GM20000 (cell line): ENCODE measurements around the gene CTAGE8.
"Not testable (repeated sequence)": the region's sequence is repeated elsewhere in the genome, so short reads cannot be mapped to it uniquely, and the experiment has no call there.

ENCODE experiments used
- DNase-seq: peaks from one replicate; pipeline ENCODE4 v3.0.0; 2012; ENCODE audit warnings: low spot score
- TF ChIP-seq, protein P1 (sequence below): IDR thresholded peaks from 2 replicates; pipeline ENCODE4 v1.5.1; 2012; ENCODE audit warnings: mild to moderate bottlenecking, control low read depth; ENCODE audit errors: extremely low read depth, missing control alignments

The CTAGE8 gene

DNA sequence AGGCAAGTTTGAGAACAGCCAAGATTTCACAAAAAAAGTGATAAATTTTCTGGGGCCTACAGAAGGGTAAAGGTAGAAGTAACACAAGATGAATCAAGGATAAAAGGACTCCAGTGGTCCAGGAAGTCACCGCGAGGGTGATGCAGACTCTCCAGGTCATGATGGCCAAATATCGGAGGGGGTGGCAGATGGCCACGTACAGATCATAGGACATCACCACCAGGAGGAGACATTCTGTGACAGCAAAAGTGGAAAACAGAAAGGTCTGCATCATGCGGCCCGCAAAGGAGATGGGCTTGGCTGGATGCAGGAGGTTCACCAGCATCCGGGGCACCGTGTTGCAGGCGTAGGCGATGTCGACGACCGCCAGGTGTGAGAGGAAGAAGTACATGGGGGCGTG lies 10.0 kb downstream of the CTAGE8 start:
- DNase-seq = not testable (repeated sequence)

DNA sequence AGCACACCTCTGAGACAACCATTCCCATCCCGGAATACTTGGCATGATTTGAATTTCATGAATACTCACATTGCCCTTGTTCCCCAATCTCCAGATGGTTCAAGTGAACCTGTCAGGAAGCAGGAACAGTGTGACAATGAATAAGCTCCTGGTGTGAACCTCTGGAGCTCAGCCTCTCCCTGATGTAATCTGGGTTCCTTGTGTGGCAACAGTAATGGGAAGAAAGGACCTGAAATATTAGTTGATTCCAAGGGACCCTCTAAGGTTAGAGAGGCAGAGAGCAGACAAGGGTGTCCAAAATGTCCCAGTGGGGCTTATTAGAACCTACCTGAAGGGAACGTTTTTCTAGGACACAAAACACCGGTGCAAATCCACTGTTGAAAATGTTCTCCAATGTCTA lies 13.0 kb downstream of the CTAGE8 start:
- TF ChIP-seq, protein P1, sequence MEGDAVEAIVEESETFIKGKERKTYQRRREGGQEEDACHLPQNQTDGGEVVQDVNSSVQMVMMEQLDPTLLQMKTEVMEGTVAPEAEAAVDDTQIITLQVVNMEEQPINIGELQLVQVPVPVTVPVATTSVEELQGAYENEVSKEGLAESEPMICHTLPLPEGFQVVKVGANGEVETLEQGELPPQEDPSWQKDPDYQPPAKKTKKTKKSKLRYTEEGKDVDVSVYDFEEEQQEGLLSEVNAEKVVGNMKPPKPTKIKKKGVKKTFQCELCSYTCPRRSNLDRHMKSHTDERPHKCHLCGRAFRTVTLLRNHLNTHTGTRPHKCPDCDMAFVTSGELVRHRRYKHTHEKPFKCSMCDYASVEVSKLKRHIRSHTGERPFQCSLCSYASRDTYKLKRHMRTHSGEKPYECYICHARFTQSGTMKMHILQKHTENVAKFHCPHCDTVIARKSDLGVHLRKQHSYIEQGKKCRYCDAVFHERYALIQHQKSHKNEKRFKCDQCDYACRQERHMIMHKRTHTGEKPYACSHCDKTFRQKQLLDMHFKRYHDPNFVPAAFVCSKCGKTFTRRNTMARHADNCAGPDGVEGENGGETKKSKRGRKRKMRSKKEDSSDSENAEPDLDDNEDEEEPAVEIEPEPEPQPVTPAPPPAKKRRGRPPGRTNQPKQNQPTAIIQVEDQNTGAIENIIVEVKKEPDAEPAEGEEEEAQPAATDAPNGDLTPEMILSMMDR = no peak
- no peak for DNase-seq

DNA sequence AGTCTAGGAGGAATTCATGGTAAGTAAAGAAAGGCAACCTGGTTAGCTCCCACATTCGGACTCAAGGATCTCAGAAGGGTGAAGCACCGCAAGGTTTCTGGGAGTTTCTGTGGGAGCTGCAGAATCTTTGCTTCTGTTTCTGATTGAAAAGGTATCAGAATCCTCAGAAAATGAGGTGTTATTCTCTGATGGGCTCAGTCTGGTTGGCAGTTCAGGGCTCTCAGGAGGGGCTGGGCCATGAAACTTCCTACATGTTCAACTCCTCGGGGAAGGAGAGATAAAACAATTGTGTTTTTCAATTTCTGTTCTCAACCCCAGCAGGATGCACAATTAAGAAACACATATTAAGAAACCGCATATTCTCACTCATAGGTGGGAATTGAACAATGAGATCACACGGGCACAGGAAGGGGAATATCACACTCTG lies 13.6 kb downstream of the CTAGE8 start:
- no peak for DNase-seq
- TF ChIP-seq, protein P1 = no peak

DNA sequence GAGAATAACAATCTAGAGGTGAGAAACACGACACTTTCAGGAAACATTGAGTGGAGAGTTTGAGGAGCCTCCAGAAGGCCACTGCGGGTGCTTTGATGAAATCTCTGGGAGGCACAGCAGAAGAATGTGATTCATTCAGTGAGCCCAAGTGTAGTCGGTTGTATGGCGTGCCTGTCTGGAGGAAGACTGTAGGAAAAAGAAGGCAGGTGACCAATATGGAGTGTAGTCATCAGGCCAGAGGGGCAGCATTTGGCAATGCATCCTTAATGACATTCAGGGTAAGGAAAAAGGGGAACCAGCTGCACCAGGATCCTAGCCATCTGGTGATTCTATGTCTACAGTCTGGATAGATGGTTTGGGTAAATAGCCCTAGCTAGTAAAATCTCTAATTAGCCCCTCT lies 16.8 kb downstream of the CTAGE8 start:
- not testable (repeated sequence) for DNase-seq

DNA sequence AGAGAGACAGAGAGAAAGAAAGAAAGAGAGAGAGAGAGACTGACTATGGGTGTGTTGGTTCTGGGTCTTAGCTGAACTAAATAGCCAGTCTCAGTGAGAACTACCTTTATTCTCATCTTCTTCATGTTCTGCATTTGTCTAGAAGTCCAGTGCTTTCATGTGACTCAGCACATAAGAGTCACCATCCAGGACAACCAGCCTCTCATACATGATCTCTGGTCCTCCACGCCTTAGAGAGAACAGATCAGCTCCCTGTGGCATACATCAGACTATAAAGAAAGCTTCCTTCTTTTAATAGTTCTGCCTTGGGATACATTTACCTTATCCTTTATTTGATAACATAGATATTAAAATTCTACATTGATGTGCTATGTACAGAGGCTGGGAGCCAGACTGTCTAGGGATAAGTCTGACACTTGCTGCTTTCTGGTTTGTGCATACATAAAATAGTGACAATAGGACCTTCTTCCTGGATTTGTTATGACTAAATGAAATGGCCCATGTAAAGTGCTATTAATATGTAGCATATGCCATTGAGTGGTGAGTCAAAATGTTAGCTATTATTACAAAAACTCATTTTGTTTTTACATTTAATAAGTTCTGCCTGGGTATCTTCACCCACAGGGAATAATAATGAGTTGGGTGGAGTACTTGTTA lies 21.3 kb downstream of the CTAGE8 start:
- not testable (repeated sequence) for DNase-seq

DNA sequence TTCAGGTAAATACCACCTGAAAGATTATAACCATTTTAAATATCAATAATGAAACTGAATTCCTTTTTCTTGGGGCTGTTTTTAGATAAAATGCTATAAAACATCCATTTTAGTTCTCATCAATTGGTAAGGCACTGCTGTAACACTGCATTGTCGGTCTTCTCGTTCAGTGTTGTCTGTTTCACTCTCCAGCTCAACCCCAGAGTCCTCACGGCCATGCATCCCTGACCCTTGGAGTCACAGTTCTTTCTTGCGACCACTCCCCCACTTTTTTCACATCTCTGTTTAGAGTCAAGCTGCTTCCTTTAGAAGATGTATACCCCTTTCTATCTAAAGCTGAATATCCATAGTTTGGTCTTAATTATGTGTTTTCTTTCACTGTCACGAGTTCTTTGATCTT lies 22.1 kb downstream of the CTAGE8 start:
- DNase-seq = not testable (repeated sequence)

DNA sequence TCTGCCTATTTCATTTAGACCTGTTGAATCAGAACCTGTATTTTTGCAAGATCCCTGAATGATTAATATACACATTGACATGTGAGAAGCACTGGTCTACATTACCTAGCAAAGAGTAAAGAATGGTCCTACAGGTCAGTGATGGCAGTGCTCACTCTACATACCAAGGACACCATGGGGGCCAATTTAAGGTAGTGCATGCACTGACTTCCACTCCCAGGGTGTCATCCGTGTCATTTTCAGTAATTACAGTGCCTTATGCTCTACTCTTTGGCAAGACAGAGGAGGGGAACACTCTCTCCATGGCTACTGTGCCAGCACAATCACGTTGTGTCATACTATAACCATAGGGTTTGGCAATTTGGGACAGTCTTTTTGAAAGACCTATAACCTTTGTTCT lies 23.7 kb downstream of the CTAGE8 start:
- DNase-seq = not testable (repeated sequence)

DNA sequence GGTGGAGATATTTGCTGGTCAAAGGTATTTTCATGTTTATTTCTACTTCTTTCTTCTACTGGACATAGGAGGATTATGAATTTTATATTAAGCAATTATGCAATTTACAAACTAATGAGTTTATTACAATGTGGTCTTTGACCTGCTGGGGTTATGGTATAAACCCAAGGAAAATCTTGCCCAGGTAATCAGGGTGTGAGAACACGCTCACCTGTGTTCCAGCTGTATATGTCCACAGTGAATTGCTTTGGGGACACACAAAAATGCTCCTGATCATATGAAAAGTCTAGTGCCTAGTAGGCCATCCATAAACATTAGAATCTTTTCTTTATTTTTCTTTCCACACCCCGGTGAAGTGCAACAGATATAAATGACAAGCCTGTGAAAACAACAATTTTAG lies 29.7 kb downstream of the CTAGE8 start, which contains the start of gene OR2A42:
TSS of gene OR2A42 (minus strand) at position 241 of the 400 bp plus-strand sequence. CDS start 6,762 bp downstream, outside the sequence.
- not testable (repeated sequence) for DNase-seq

DNA sequence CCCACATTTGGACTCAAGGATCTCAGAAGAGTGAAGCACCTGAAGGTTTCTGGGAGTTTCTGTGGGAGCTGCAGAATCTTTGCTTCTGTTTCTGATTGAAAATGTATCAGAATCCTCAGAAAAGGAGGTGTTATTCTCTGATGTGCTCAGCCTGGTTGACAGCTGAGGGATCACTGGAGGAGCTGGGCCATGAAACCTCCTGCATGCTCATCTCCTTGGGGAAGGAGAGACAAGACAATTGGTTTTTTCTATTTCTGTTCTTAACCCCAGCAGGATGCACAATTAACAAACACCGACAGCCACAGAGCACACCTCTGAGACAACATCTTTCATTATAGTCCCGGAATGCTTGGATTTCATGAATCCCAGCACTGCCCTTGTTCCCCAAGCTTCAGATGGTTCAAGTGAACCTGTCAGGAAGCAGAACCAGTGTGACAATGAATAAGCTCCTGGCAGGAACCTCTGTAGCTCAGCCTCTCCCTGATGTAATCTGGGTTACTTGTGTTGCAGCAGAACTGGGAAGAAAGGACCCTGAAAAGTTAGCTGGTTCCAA lies 30.5 kb downstream of the CTAGE8 start:
- DNase-seq = not testable (repeated sequence)

DNA sequence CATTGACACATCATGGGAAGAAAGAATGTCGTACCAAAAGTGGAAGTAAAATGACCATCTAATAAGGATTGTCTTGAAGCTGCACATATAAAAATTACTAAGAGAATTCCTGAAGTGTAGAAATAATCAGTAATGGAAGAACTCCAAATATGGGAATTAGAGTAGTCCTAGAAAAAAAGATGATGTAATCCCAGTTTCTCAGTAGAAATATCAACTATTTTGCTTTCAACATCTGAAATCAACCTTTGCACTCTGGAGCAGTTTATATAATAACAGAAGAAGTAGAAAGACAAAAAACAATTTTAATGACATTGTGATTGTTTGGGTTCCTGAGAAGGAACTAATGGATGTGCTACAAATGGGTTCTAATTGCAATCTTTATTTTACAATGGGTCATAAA lies 36.0 kb downstream of the CTAGE8 start:
- DNase-seq = not testable (repeated sequence)

DNA sequence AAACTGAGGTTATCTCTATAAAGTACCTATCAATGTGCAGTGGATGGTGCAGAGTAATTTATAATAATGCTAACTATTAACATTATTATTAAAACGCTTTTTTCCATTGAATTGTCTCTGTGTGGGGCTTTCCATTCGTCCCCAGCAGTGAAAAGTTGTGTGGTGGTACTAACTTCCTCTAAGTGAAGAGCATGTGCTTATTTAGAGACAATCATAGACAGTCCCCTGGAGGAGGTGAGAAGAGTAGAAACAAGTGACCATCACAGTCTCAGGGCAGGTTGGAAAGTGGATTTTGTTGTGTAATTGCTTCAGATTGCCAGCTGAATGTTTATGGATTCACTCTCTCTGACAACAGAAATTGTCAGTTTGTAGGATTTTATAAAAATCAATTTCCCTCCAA lies 38.1 kb downstream of the CTAGE8 start:
- DNase-seq = not testable (repeated sequence)

DNA sequence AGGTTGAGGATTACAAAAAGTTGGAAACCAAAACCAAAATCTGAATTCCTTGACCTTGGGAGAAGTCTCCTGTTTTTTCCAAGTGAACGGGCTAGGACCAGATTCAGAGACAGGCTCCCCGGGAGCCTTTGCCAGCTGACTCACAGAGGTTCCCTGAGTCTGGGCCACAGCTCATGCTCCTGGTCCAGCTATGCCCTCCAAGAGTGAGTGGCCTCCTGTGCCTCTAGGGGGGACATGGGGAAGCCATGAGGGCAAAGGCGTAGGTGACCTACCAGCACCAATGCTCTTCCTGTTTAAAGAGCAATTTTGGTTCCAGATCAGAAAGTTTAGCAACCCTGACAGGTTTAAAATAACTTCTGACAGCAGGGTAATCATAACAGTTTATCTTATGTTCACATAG lies 40.3 kb downstream of the CTAGE8 start:
- DNase-seq = not testable (repeated sequence)

DNA sequence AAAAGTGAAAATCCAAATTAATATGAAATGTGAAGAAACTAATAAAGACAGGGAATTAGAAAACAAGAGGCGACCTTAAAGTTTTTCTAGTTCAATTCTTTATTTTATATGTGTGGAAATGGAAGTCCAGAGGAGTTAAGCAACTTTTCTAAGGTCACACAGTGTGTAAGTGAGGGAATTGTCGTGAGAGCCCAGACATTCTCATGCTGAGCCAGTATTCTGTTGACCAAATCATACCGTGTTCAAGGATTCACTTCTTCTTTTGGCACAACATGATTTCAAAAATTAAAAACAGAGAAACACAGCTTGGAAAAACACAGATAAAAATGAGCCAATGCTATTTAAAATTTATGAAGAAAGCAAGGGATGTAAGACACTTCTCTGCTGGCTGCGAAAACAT lies 42.2 kb downstream of the CTAGE8 start:
- not testable (repeated sequence) for DNase-seq

DNA sequence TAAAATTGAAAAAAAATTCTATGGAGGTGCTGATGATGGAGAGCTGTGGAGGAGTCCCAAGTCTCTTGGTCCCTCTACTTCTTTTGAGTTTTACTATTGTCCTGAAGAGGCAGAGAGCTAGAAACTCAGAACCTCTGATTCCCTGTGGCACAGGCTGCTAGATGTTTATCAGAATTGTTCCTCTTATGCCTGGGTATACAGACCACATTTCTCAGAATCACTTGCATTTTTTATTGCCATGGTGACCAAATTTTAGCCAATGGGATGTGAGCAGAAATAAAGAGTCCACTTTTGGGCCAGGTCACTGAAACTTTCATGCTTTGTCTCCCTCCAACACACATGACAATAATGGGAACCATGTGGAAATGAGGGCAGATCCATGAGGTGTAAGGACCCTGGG lies 45.4 kb downstream of the CTAGE8 start:
- DNase-seq = not testable (repeated sequence)

DNA sequence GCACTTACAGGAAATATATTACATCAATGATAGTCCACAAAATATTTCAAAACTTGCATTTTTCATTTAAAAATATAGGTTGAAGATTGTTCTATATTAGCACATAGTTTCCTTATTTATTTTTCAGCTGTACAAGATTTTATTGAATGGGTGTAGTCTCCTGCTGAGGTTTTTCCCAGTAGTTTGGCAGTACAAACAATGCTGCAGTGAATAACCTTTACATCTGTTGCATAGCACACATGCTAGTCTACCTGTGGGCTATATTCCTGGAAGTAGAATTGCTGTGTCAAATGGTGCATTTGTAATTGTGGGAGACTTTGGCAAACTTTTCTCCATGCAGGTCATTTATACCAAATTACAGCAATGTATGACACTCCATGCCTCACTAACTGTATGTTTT lies 48.6 kb downstream of the CTAGE8 start:
- not testable (repeated sequence) for DNase-seq

DNA sequence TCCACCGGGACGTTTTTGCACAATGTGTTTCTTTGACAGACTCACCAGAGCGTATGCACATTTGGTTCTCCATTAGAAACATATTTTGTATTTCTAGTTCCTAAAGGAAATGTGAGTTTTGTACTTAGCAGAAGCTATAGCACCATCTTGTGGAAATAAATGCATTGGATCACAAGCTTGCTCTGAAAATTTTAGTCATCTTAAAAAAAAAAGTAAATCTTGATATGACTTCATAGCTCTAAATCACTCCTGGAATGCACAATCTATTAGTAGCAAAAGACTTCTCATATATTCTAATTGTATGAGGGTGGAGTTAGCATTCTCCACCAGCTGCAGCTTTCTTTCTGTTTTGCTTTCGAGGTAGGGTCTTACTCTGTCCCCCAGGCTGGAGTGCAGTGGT lies 49.9 kb downstream of the CTAGE8 start:
- DNase-seq = not testable (repeated sequence)

DNA sequence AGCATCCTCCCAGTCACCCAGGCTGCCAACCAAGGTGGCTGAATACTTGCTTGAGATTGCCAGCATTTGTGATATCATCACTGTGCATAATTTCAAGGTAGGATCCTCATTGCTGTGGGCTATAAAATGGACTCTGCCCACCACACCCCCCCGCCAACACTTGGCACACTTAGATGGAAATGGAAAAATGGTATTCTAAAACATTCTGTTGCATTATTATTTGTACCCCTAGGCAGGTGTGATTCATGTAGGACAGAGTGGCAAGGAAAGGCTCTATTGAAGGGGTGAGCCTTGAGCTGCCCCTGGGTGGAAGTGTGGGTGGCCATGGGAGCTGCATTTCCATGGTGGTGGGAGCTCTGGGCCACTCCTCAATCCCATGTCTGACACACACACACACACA lies 50.5 kb downstream of the CTAGE8 start:
- DNase-seq = not testable (repeated sequence)

DNA sequence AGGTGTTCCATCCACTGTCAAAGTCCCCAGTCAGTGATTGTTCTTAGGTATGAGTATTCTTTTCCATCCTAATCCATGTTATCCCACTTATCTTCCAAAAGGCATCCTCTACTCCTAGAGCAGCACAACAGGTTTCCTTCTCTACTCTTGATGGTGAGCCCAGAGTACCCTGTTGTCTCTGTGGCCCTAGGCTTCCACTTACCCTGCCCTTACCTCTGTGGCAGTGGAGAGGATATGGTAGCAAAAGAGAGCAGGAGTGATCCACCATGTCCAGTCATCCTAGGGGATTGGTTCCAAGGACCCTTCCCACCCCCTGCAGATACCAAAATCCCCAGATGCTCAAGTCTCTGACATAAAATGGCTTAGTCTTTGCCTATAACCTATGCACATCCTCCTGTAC lies 51.9 kb downstream of the CTAGE8 start:
- not testable (repeated sequence) for DNase-seq
